HG02763 (cell line): ENCODE measurements around the gene UNKL.
"Not testable (repeated sequence)": the region's sequence is repeated elsewhere in the genome, so short reads cannot be mapped to it uniquely, and the experiment has no call there.

Source experiments
- ATAC-seq: cut with Tn5 transposase; IDR thresholded peaks from one replicate; pipeline ENCODE4 v1.9.1; 2021; ENCODE audit warnings: mild to moderate bottlenecking, moderate library complexity; ENCODE audit not compliant: unreplicated experiment

Gene UNKL

DNA sequence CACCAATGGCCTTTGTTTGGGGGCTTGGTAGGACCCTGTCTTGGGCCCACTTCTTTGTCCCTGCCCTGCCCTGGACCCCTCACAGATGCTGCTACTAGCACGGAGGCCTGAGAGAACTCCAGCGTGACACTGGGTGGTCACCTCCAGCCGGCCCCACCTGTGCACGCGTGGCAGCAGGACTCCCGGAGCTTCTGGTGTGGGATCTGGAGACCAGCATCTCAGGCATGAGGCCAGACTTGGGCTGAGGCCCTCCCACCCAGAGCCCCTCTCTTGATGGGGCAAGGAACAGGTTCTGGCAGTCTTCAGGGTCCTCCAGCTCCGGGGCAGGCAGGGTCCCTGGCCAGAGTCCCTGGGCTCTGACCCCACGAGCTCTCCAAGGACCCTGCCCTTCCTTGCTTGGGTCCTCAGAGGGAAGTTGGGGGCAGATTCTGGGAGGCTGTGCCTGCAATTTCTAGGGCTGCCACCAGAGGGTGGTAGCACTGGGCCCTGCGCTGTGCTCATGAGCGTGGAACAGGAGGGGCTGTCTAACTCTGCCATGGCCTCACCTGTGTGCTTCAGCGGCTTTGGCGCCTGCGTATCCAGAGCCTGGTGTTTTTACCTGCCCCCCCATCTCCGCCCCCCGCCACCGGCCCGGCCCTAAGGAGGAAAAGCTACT lies 84.1 kb downstream of the UNKL start:
- no peak for ATAC-seq

DNA sequence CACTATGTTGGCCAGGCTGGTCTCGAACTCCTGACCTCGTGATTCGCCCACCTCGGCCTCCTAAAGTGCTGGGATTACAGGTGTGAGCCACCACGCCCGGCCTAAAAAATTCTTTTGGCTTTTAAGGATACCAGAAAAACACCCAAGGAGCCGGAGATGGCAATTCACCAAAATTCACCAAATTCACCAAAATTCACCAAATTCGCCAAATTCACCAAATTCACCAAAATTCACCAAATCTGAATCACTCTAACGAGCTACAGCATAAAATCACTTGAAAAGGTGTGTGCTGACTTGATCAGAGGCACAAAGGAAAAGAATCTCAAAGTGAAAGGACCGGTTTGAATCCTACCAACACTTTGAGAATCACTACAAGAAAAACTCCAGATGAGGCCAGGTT lies 85.5 kb downstream of the UNKL start:
- ATAC-seq, result not testable (repeated sequence)

DNA sequence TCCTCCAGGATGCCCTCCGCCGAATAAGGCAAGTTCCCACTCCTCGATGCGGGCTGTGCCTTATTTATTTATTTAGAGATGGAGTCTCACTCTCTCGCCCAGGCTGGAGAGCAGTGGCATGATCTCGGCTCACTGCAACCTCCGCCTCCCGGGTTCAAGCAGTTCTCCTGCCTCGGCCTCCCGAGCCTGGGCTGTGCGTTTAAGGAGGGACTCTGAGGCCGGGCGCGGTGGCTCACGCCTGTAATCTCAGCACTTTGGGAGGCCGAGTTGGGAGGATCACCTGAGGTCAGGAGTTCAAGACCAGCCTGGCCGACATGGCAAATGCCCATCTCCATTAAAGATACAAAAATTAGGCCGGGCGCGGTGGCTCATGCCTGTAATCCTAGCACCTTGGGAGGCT lies 86.4 kb downstream of the UNKL start:
- not testable (repeated sequence) for ATAC-seq

GRCh38 chr16:1327619-1327947 lies 86.9 kb downstream of the UNKL start:
- ATAC-seq, result no peak

DNA sequence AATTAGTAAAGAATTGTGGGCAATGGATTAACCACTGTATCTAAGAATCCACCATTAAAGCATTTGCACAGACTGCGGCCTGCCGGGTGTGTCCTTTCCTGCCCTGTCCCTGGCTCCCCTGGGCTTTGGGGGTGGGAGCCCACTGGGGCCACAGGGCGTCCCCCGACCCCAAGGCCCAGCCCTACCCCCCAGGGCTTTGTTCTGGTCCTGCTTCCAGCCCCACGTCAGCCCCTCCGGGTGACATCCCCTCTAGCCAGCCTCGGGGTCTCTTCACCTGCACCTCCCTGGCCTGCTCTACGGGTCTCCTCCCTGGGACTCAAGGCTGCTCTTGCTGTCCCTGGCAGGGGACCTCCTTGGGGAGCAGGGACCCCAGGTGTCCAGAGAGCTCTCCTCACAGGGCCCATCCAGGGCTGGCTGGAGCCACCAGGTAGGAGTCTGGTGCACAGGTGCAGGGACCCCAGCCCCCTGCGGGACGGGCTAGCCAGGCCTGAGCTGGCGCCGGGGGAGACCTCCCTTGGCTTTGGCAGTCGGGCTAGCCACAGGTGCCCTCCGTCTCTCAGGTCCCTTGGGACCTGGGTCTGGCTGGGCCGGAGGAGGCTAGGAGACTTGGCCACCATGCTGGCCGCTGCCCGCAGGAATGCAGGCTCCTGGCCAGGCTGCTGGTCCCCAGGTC lies 87.4 kb downstream of the UNKL start:
- ATAC-seq, result no peak

GRCh38 chr16:1326391-1326790 lies 88.1 kb downstream of the UNKL start:
- no peak for ATAC-seq

DNA sequence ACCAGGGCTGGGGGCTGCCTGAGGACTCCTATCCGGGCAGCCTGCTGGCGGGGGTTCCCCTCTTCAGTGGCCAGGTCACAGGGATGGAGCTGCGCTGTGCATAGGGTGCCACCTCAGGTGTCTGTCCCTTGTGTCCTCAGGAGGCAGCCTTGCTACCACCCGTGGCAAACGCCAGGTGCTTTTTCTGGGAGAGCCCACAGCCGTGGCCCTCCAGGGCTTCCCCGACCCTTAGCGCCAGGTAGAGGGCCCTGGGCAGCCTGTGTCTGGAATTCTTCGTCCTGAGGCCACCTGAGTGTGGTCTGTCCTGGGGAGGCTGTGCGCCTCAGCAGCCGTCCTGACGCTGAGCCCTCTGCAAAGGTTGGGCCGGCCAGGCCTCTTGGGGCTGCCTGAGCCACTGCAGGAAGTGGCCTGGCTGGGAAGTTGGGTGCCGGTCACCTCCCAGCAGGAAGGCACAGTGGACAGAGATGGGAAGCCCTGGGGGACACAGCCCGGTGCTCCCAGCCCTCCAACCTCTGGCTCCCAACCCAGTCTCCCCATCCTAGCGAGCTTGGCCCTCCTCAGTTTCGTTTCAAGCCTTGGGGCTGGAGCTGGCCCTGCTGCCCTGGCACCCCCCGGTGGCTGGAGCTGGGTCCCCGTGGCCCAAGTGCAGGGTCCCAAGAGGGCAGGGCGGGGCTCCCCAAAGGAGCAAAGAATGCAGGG lies 88.7 kb downstream of the UNKL start:
- ATAC-seq, result no peak

DNA sequence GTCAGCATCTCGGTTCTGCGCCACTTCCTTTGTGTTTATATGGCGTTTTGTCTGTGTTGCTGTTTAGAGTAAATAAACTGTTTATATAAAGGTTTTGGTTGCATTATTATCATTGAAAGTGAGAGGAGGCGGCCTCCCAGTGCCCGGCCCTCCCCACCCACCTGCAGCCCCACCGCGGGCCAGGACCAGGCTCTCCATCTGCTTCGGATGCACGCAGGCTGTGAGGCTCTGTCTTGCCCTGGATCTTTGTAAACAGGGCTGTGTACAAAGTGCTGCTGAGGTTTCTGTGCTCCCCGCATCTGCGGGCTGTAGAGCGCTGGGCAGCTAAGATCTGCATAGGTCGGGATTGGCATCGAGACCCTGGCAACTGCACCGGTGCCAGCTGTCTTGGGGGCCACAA lies 89.2 kb downstream of the UNKL start:
- ATAC-seq, result no peak

DNA sequence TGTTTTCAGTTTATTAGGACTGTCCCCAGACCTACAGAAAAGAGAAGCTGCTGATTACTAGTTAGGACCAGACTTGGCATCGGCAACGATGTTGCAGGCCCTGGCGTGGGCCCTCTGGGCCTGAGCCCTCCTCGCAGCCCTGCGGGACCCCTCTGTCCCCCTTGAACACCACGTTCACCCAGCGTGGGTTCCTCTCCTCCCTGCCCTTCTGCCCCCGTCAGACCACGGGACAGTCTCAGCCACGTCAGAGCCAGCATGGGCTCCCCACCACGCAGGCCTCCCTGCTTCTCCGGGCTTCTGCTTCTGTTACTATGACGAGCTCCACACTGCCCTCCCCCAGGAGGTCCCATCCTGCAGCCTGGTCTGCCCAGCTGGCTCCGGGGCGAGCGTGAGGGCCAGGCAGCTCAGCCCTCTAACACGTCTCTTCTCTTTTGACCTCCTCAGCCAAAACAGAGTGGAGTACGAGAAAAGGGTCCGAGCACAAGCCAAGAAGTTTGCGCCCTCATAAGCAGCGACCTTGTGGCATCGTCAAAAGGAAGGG lies 90.1 kb downstream of the UNKL start:
- no peak for ATAC-seq

DNA sequence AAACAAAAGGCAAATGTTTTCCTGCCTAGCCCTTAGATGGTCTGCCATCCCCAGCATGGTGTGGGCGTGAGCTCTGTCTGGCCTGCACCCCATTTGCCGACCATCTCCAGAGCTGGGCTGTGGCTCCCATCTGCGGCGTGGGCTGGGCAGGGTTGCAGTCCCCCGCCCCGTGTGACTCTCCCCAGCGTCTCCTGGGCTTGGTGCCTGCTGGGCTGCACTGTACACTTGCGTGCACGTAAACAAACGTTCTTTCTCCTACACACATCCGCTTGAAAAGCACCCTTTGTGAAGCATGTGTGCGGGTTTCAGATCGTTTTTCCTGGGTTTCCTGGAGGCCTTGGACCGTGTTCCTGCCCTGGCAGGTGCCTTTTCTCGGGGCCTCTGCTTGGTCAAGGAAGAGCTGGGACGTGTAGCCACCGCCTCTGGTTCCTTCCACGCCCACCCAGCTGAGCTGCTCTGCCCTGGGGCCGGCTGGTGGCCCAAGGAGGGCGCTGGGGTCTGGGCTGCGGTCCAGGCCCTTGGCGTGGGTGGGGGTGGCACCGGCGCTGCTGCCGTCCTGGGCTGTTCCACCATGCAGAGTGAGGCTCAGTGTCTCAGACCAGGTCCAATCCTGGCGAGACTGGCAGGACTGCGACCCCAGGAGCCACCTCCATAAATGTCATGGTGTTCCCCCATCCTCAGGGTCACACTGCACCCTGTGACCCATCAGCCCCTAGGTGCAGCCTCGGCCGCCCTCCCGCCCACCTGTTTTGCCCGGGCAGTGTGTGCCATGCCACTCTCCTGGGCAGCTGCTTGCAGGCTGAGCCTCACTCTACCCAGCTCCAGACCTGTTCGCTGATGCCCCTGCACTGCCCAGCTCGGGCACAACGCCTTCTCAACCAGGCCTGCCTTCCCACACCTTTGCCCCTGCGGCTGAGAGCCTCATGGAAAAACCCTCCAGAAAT lies 90.9 kb downstream of the UNKL start:
- no peak for ATAC-seq

DNA sequence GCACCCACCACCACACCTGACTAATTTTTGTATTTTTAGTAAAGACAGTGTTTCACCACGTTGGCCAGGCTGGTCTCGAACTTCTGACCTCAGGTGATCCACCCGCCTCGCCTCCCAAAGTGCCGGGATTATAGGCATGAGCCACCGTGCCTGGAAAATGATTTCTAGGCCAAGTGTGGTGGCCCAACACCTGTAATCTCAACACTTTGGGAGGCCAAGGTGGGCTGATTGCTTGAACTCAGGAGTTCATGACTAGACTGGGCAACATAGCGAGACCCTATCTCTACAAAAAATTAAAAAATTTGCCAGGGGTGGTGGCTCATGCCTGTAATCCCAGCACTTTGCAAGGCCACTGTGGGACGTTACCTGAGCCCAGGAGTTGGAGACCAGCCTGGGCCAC lies 92.1 kb downstream of the UNKL start:
- ATAC-seq, result no peak

- ATAC-seq, result no peak
These were observed 93.8 kb downstream of the UNKL start for GRCh38 chr16:1320658-1321240.

- ATAC-seq, result no peak
These were observed 94.4 kb downstream of the UNKL start for GRCh38 chr16:1320097-1320496.

DNA sequence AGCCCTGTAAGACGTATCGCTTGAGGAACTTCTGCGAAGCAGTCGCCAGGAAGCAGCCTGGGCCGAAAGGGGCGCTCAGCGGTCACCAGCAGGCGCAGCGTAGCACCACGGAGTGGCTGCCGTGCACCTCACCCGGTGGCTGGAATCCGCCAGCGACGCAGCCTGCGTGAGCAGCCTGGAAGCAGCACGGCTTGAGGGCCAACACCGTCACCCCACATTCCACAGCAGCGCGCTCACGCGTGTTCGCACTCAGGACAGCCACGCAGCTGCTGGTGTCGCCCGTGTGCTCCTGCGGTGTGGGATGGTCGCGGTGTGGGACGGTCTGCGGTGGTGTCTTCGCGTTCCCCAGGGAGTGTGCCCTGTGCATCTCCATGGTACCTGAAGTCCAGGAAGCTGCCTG lies 95.5 kb downstream of the UNKL start:
- no peak for ATAC-seq

DNA sequence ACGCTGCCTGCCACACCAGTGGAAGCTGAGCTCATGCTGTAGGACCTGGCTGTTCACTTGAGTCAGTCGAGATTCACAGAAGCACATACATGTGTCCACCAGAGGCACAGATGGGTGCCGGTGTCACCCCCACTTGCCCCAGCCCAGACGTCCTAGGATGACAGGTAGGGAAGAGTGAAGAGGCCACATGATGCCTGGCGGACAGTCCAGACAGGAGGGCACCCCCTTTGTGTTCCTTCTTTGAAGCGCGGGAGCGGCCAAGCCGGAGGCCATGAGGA lies 96.3 kb downstream of the UNKL start:
- no peak for ATAC-seq

GRCh38 chr16:1317479-1318267 lies 96.8 kb downstream of the UNKL start:
- ATAC-seq, result no peak

- ATAC-seq, result no peak
These were observed 98.5 kb downstream of the UNKL start for GRCh38 chr16:1316033-1316405.

GRCh38 chr16:1315081-1316032 lies 99.1 kb downstream of the UNKL start:
- ATAC-seq, result no peak
